ENCODE data around the gene TMX3. TPM values are rescaled to one million over a fixed set of nuclear protein-coding genes. Genes with fewer than 3 reads are reported as not detected.
A peak's percentile ranks its signal among the peaks of the same experiment; 100 is the strongest.

TMX3 gene
- 10 to 100 TPM; 45.5 to 88.3 (median 57.0) TPM for total RNA-seq

- H3K27ac ChIP-seq = peak within 1 kb of the TSS; percentile 73 to 85 (median 78)
Observed at GRCh38 chr18:68714712-68715496, at the start of gene TMX3. Gene TMX3 (minus strand): TSS chr18:68715108. CDS start chr18:68714981, 127 bp downstream.

GRCh38 chr18:68764016-68764415 lies 49.1 kb upstream of the TMX3 start:
- Histone ChIP-seq H3K9me3 (no peaks in the 10 kb centered on the region), H3K36me3 (no peaks in the 10 kb centered on the region), H3K4me3 (no peak overlapping the region), H3K4me1 (no peaks in the 10 kb centered on the region), H3K27me3 (no peaks in the 10 kb centered on the region), H3K27ac (no peak overlapping the region)
- DNase-seq = no peak
- TF ChIP-seq POLR2A (IDR thresholded peaks at IDR 0.05) (no peak), CTCF (IDR thresholded peaks at IDR 0.05) (no peak)

More at GRCh38 chr18:68714712-68715496, at the start of gene TMX3:
- DNase-seq = peak; percentile 87 to 96 (median 92)
- Histone ChIP-seq H3K9me3 (no peaks in the 10 kb centered on the region), H3K36me3 (peaks cover 0 to 25% (median 0%) of the 10 kb centered on the region in 3 donors), H3K4me3 (peak within 1 kb of the TSS; percentile 77 to 98 (median 88)), H3K4me1 (peaks cover 0 to 12% (median 3%) of the 10 kb centered on the region in 4 donors), H3K27me3 (no peaks in the 10 kb centered on the region)
- TF ChIP-seq POLR2A (IDR thresholded peaks at IDR 0.05) (no peak), CTCF (IDR thresholded peaks at IDR 0.05) (no peak)

- DNase-seq = no peak
- TF ChIP-seq CTCF (IDR thresholded peaks at IDR 0.05) = no peak
- no peak for TF ChIP-seq POLR2A (IDR thresholded peaks at IDR 0.05)
Observed at GRCh38 chr18:68763083-68763482, 48.2 kb upstream of the TMX3 start.

GRCh38 chr18:68759308-68759707 lies 44.4 kb upstream of the TMX3 start:
- Histone ChIP-seq H3K4me3 (no peak overlapping the region), H3K27ac (no peak overlapping the region), H3K4me1 (no peaks in the 10 kb centered on the region), H3K27me3 (no peaks in the 10 kb centered on the region), H3K9me3 (no peaks in the 10 kb centered on the region), H3K36me3 (no peaks in the 10 kb centered on the region)
- no peak for DNase-seq
- TF ChIP-seq CTCF (IDR thresholded peaks at IDR 0.05) = no peak
- TF ChIP-seq POLR2A (IDR thresholded peaks at IDR 0.05) = no peak

More at GRCh38 chr18:68763083-68763482, 48.2 kb upstream of the TMX3 start:
- H3K4me1 ChIP-seq = no peaks in the 10 kb centered on the region
- H3K4me3 ChIP-seq = no peak overlapping the region
- H3K27me3 ChIP-seq = no peaks in the 10 kb centered on the region
- no peak overlapping the region for H3K27ac ChIP-seq
- no peaks in the 10 kb centered on the region for H3K36me3 ChIP-seq
- no peaks in the 10 kb centered on the region for H3K9me3 ChIP-seq

GRCh38 chr18:68757126-68757525 lies 42.2 kb upstream of the TMX3 start:
- no peak for DNase-seq
- Histone ChIP-seq H3K27me3 (no peaks in the 10 kb centered on the region), H3K36me3 (no peaks in the 10 kb centered on the region), H3K4me1 (no peaks in the 10 kb centered on the region), H3K4me3 (no peak overlapping the region), H3K9me3 (no peaks in the 10 kb centered on the region), H3K27ac (no peak overlapping the region)
- TF ChIP-seq CTCF (IDR thresholded peaks at IDR 0.05) (no peak), POLR2A (IDR thresholded peaks at IDR 0.05) (no peak)
